IPS-18c (cell line): ENCODE data around the gene SORCS2.

Source experiments
- H3K4me3 ChIP-seq: 2 replicates; pipeline ENCODE4 v1.7.0; 2013; ENCODE audit warnings: low read depth, mild to moderate bottlenecking, low read length, moderate library complexity; ENCODE audit not compliant: insufficient read depth
- H3K9me3 ChIP-seq: one replicate; pipeline ENCODE4 v1.6.1; 2013; ENCODE audit warnings: mild to moderate bottlenecking, low read length, moderate library complexity; ENCODE audit not compliant: control insufficient read depth, insufficient read depth

SORCS2 gene

DNA sequence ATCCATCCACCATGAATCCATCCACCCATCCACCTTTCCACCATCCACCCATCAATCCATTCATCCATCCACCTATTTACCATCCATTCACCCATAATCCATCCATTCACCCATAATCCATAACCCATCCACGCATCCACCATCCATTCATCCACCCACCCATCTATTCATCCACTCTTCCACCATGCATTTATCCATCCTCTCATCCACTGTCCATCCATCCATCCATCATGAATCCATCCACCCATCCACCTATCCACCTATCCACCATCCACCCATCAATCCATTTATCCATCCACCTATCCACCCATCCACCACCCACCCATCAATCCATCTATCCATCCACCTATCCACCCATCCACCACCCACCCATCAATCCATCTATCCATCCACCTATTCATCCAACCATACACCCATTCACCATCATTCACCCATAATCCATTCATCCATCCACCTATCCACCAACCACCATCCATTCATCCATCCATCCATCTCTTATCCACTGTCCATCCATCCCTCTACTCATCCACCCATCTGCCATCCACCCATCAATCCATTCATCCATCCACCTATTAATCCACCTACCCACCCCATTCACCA lies 422.1 kb downstream of the SORCS2 start:
- Histone ChIP-seq H3K4me3 (no peak overlapping the region), H3K9me3 (no peaks in the 10 kb centered on the region)

GRCh38 chr4:7616193-7616592 lies 423.9 kb downstream of the SORCS2 start:
- Histone ChIP-seq H3K9me3 (no peaks in the 10 kb centered on the region), H3K4me3 (no peak overlapping the region)

DNA sequence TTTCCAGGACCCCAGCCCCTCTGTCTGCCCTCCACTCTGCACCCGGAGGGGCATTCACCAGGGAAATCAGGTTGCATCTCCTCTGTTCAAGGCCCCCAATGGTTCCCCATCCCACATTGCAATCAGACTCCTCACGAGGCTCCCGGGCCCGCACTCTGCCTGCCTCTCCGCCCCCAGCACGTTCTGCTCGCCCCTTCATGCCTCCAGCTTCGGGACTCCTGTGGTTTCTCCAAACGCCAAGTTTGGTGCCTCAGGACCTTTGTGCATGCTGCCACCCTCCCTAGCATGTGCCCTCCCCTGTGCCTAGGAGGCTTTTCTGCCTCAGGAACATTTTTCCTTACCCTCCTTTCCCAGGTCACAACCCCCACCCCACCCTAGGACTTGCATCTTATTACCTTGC lies 426.0 kb downstream of the SORCS2 start:
- no peaks in the 10 kb centered on the region for H3K9me3 ChIP-seq
- no peak overlapping the region for H3K4me3 ChIP-seq

GRCh38 chr4:7620086-7620813 lies 427.9 kb downstream of the SORCS2 start:
- H3K4me3 ChIP-seq = no peak overlapping the region
- H3K9me3 ChIP-seq = no peaks in the 10 kb centered on the region

- H3K4me3 ChIP-seq = no peak overlapping the region
- no peaks in the 10 kb centered on the region for H3K9me3 ChIP-seq
Observed at GRCh38 chr4:7620814-7621176, 428.5 kb downstream of the SORCS2 start.

- H3K4me3 ChIP-seq = no peak overlapping the region
Observed at GRCh38 chr4:7621252-7622035, 429.1 kb downstream of the SORCS2 start.

GRCh38 chr4:7622371-7622770 lies 430.0 kb downstream of the SORCS2 start:
- H3K9me3 ChIP-seq = no peaks in the 10 kb centered on the region

More at GRCh38 chr4:7621252-7622035, 429.1 kb downstream of the SORCS2 start:
- no peaks in the 10 kb centered on the region for H3K9me3 ChIP-seq

DNA sequence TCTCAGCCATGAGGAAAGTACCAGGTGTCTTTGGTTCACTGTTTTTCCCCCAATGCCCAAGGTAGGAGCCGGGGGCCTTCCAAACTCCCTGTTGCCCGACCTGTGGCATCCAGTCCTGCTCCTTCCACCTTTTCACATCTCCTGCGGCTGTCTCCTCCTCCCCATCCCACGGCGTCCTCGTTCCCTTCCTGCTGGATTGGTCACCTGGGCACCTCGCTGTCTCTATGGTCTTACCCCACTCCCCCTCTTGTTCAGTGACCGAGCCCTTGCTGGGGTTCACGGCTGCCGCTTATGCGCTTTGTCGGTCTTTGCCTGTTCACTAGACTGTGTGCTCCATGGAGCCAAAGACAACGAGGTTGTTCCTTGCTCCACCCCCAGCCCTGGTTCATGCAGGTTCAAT lies 431.1 kb downstream of the SORCS2 start:
- Histone ChIP-seq H3K4me3 (no peak overlapping the region), H3K9me3 (no peaks in the 10 kb centered on the region)

More at GRCh38 chr4:7622371-7622770, 430.0 kb downstream of the SORCS2 start:
- H3K4me3 ChIP-seq = no peak overlapping the region

GRCh38 chr4:7624396-7624980 lies 432.1 kb downstream of the SORCS2 start:
- Histone ChIP-seq H3K9me3 (no peaks in the 10 kb centered on the region), H3K4me3 (no peak overlapping the region)

DNA sequence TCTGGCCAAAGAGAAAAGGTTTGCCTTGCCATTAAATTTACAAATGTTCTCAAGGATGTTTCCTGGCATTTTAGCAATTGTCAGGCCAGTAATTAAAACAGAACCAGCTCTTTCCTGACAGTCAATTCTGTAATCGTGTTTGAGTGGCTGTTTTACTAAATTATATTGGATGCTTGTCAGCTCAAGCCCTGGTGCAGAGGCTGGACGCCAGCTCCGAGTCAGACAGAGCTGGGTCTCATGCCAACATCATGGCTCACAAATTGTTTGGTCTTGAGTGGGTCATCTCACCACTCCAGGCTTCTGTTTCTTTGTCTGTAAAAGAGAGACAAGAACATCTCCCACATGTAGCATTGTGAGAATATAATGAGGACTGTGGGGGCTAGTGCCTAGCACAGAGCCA lies 432.7 kb downstream of the SORCS2 start:
- no peaks in the 10 kb centered on the region for H3K9me3 ChIP-seq
- H3K4me3 ChIP-seq = no peak overlapping the region

DNA sequence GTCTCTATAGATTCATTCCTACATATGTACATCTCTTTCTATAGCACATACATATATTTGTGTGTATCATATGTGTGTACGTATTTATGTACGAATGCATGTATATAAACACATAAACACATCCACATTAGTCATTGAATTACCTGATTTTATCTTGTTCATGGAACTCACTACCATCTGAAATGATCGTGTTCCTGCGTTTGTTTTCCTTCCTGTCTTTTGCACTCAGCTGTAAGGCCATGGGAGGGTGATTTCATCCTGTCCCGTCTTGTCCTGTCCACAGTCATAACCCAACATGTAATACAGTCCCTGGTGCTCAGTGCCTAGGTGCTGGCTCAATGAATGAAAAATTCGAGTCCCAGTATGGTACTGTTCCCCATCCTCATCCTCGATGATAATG lies 434.2 kb downstream of the SORCS2 start:
- H3K4me3 ChIP-seq = no peak overlapping the region
- no peaks in the 10 kb centered on the region for H3K9me3 ChIP-seq

GRCh38 chr4:7627251-7628250 lies 435.2 kb downstream of the SORCS2 start:
- H3K9me3 ChIP-seq = no peaks in the 10 kb centered on the region

DNA sequence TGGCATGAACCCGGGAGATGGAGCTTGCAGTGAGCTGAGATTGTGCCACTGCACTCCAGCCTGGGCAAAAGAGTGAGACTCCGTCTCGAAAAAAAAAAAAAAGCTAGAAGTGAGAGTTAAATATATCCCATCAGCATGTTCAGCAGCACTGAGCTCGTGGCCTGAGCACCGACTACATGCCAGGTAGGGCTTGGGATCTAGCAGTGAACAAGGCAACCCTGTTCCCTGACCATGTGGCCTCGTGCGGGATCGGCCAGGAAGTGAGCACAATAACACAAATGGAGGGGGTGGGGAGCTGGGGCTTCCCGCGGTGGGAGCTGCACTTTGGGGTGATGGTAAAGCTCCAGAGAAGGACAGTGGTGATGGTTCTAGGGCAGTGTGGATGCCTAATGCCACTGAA lies 436.1 kb downstream of the SORCS2 start:
- H3K4me3 ChIP-seq = no peak overlapping the region
- no peaks in the 10 kb centered on the region for H3K9me3 ChIP-seq

More at GRCh38 chr4:7627251-7628250, 435.2 kb downstream of the SORCS2 start:
- no peak overlapping the region for H3K4me3 ChIP-seq

GRCh38 chr4:7629501-7630254 lies 437.3 kb downstream of the SORCS2 start:
- no peak overlapping the region for H3K4me3 ChIP-seq
- H3K9me3 ChIP-seq = no peaks in the 10 kb centered on the region

DNA sequence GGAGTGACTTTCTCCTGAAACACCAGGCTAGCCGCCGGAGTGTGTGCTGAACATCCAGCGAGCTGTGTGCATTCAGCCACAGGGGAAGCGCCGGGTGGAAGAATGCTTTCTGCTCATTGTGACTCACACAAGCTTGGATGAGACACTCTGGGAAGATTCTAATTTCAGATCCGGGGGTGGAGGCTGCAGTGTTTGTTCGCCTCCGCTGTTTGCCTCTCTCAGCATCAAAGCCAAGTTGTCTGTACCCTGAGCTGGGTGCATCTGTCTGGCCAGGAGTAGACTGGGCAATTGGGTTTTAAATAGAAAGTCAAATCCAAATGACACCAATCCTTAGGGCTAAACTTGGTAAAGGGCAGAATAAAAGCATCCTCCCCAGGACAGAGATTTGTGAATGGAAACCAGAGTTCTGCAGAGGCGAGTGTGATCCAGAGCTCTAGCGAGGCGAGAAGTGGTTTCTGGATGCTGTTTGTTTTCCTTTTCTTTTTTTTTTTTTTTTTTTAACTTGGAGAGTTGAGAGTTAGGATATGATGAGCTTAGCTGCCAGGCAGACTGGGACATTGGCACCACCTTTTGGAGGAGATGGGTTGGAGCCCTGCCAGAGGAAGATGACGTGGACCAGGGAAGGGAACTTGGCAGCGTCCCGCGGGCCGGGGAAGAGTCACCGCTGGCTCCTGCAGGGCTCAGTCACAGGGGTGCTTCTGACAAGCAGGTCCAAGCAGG lies 438.4 kb downstream of the SORCS2 start:
- Histone ChIP-seq H3K9me3 (no peaks in the 10 kb centered on the region), H3K4me3 (no peak overlapping the region)
